Heart right ventricle (tissue), 12 donors: ENCODE measurements around the gene SNRPD3. TPM values are rescaled to one million over a fixed set of nuclear protein-coding genes. Genes with fewer than 3 reads are reported as not detected.

Source experiments
- polyA plus RNA-seq, 2 donors: library from polyadenylated mRNA; stranded (reverse); fragments of 200-250 nt; gene quantifications; one replicate each; pipeline ENCODE4 v1.2.3, GENCODE V29; 2013
- total RNA-seq, 10 donors: library from RNA; stranded (reverse); fragmentation: NEBNext Ultra II Directional in 3 of 10; extraction: Animal tissue kit (Norgen Biotek cat#: 25700) in 3 of 10; gene quantifications; one replicate each; pipeline versions ENCODE4 v1.2.1 to v1.2.4, GENCODE V29; 2021 to 2023
- donor health status: ischemic (EF 13 %, LVEDD 7.1; RV severe dilation, severe dysfunction).
- donor health status: healthy with polysubstance abuse.
- donor health status: DM: no; HTN: yes; CAD: no.
- donor health status: DM: no; HTN: no; CAD: no.
- donor health status: ischemic (EF 25% LVEDD 6.9; RV normal size, moderate dysfunction).
- donor health status: ischemic (EF 25% LVEDD 5.7; RV mildly dilated, moderate dysfunction).
- donor health status: healthy.
- donor health status: nonischemic (EF 11% LVEDD 7.7; RV severe dilation, severe dysfunction).
- donor health status: DM: yes; HTN: yes; CAD: no.
- donor health status: PGD.
- donor health status: ischemic (EF 29% LVEDD 5.4; RV normal size, mild dysfunction).
- donor health status: nonischemic (EF 23%, LVEDD 6.1; RV moderate dilation, normal function).

SNRPD3 gene
- total and polyA plus RNA-seq, 12 donors = 47.3 to 127 (median 74.0) TPM

Other genes starting within 250 kb of the SNRPD3 start
- 1 to 10 TPM; 1.5 to 9.7 (median 3.8) TPM for gene ADORA2A, start 128.4 kb upstream of the SNRPD3 start, total RNA-seq
- gene ADORA2A, start 128.4 kb upstream of the SNRPD3 start, polyA plus RNA-seq = 1 to 10 TPM; 4.9 to 6.1 TPM
- gene UPB1, start 60.7 kb upstream of the SNRPD3 start, total RNA-seq = 1 to 10 TPM in 6 of 10 donors, under 1 TPM in 4; 0.45 to 2.7 (median 1.0) TPM
- 1 to 10 TPM in 1 of 2 donors, under 1 TPM in 1; 0.32 to 3.7 TPM for gene UPB1, start 60.7 kb upstream of the SNRPD3 start, polyA plus RNA-seq
- 100 to 1,000 TPM; 143 to 273 (median 168) TPM for gene GUCD1, start 861 bp upstream of the SNRPD3 start, total RNA-seq
- gene GUCD1, start 861 bp upstream of the SNRPD3 start, polyA plus RNA-seq = 100 to 1,000 TPM in 1 of 2 donors, 10 to 100 TPM in 1; 97.0 to 219 TPM
- 1 to 10 TPM; 2.0 to 6.6 (median 4.3) TPM for gene LRRC75B, start 37.1 kb downstream of the SNRPD3 start, total RNA-seq
- 10 to 100 TPM in 1 of 2 donors, 1 to 10 TPM in 1; 3.9 to 12.4 TPM for gene LRRC75B, start 37.1 kb downstream of the SNRPD3 start, polyA plus RNA-seq
- gene GGT1, start 47.2 kb downstream of the SNRPD3 start, total RNA-seq = 1 to 10 TPM in 7 of 10 donors, under 1 TPM in 3; 0.51 to 3.5 (median 1.1) TPM
- gene GGT1, start 47.2 kb downstream of the SNRPD3 start, polyA plus RNA-seq = 1 to 10 TPM in 1 of 2 donors, under 1 TPM in 1; 0.94 to 4.0 TPM
- not detected for gene PIWIL3, start 218.7 kb downstream of the SNRPD3 start, total RNA-seq
- gene PIWIL3, start 218.7 kb downstream of the SNRPD3 start, polyA plus RNA-seq = not detected